MG63 (cell line): ENCODE data around the gene KIR2DL1. TPM values are rescaled to one million over a fixed set of nuclear protein-coding genes. Genes with fewer than 3 reads are reported as not detected.
"Not testable (repeated sequence)": the region's sequence is repeated elsewhere in the genome, so short reads cannot be mapped to it uniquely, and the experiment has no call there.

Experiments used
- DNase-seq: peaks from one replicate; pipeline ENCODE4 v3.0.0-alpha.2; 2020
- H3K27me3 ChIP-seq: fragments of 250-450 bp; sonication (Bioruptor Pico); 2 replicates; pipeline ENCODE4 v1.5.1; 2020; ENCODE audit warnings: mild to moderate bottlenecking, moderate library complexity
- H3K36me3 ChIP-seq: fragments of 250-450 bp; sonication (Bioruptor Pico); 2 replicates; pipeline ENCODE4 v1.5.1; 2020; ENCODE audit warnings: mild to moderate bottlenecking, moderate library complexity
- H3K4me3 ChIP-seq: fragments of 250-450 bp; sonication (Bioruptor Pico); 2 replicates; pipeline ENCODE4 v1.5.1; 2020; ENCODE audit warnings: mild to moderate bottlenecking, moderate library complexity
- H3K9me3 ChIP-seq: fragments of 250-450 bp; sonication (Bioruptor Pico); 2 replicates; pipeline ENCODE4 v1.5.1; 2020; ENCODE audit warnings: mild to moderate bottlenecking, moderate library complexity
- total RNA-seq: library from RNA; depleted of rRNA; stranded (reverse); fragments of >200 nt; shearing (Covaris generic); gene quantifications from 2 replicates; pipeline ENCODE4 v1.2.3, GENCODE V29; 2014; ENCODE audit warnings: low replicate concordance; rRNA removed

KIR2DL1 gene
- total RNA-seq, 1 experiment from 2014 or later = not detected

DNA sequence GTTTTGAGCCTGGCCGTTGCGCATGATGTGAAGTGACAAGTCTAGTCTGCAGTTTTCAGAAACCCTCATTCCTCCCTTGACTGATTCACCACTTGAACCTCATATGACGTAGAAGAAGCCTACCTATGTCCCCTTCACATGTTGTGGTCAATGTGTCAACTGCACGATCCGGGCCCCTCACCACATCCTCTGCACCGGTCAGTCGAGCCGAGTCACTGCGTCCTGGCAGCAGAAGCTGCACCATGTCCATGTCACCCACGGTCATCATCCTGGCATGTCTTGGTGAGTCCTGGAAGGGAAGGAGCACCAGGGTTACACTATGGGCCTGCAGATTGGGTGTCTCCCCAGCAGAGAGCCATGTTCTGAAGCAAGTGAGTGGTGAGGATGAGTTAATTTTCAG, 33.8 kb downstream of the KIR2DL1 start, which contains the start of gene KIR2DL4:
TSS of gene KIR2DL4 (plus strand) at position 201 of the 400 bp plus-strand sequence. CDS start at position 243, 42 bp downstream.
- no peaks in the 10 kb centered on the region for H3K27me3 ChIP-seq
- H3K9me3 ChIP-seq = no peaks in the 10 kb centered on the region
- no peak for DNase-seq
- no peaks in the 10 kb centered on the region for H3K36me3 ChIP-seq
- H3K4me3 ChIP-seq = no peak within 1 kb of the TSS

DNA sequence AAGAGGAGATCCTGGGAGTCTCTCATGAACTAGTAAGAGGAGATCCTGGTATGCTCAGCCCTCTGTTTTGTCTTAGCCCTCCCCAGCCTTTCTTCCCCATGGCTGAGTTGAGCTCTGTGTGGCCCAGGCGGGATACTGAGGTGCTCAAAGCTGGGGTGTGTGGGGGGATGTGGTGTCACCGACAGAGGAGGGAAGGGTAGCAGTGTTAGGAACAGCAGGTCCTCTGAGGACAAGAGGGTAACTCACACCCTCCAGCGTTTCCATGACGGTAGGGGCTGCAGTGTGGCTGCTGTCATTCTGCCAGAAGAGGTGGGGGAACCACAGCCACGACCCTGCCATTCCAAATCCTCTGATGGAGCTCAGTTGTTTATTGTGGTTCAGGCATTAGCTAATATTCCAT, 34.5 kb downstream of the KIR2DL1 start:
- no peaks in the 10 kb centered on the region for H3K36me3 ChIP-seq
- no peaks in the 10 kb centered on the region for H3K9me3 ChIP-seq
- DNase-seq = no peak
- H3K4me3 ChIP-seq = no peak overlapping the region
- no peaks in the 10 kb centered on the region for H3K27me3 ChIP-seq

DNA sequence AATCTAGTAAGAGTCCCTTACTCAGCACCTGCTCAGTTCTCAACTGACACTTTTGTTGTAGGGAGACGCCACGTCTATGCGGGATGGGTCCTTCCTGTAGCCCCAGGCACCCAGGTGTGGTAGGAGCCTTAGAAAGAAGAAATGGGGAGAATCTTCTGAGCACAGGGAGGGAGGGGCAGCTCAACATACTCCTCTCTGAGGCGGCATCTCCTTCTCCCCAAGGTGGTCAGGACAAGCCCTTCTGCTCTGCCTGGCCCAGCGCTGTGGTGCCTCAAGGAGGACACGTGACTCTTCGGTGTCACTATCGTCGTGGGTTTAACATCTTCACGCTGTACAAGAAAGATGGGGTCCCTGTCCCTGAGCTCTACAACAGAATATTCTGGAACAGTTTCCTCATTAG, 35.0 kb downstream of the KIR2DL1 start:
- no peak for DNase-seq
- Histone ChIP-seq H3K4me3 (no peak overlapping the region), H3K36me3 (no peaks in the 10 kb centered on the region), H3K9me3 (no peaks in the 10 kb centered on the region), H3K27me3 (no peaks in the 10 kb centered on the region)

DNA sequence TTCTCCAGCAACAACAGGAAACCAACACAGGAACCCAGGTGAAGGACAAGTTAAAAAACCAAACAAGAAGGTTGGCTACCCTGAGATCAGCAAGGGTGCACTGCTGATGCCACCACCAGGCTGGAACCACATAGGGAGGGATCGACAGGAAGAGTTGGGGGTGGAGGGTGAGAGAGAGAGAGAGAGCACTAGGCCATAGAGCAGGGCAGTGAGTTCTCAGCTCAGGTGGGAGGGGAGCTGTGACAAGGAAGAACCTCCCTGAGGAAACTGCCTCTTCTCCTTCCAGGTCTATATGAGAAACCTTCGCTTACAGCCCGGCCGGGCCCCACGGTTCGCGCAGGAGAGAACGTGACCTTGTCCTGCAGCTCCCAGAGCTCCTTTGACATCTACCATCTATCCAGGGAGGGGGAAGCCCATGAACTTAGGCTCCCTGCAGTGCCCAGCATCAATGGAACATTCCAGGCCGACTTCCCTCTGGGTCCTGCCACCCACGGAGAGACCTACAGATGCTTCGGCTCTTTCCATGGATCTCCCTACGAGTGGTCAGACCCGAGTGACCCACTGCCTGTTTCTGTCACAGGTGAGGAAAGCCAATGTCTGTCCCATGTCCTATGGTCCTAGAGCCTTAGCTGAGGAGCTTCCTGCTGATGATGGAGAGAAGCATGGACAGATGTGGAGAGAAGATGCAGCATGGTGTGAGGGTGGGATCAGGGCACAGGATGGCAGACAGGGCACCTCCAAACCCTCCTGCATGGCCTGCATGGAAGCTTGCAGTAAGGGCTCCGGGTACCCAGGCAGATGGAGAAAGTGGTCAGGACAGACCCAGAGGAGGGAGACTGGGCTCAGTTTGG, 36.3 kb downstream of the KIR2DL1 start:
- Histone ChIP-seq H3K27me3 (no peaks in the 10 kb centered on the region), H3K9me3 (no peaks in the 10 kb centered on the region), H3K36me3 (no peaks in the 10 kb centered on the region), H3K4me3 (no peak overlapping the region)
- no peak for DNase-seq

DNA sequence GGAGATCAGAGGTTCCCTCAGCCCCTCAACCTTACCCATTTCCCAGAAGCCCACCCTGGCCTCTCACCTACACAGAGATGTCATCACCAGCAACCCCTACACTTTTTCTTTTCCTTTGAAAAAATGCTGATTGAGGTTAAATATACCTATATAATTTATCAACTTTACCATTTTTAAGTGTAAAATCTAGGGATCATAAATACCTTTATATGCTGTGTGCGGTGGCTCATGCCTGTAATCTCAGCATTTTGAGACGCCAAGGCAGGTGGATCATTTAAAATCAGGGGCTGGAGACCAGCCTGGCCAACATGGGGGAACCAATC, 36.9 kb downstream of the KIR2DL1 start:
- Histone ChIP-seq H3K27me3 (no peaks in the 10 kb centered on the region), H3K9me3 (no peaks in the 10 kb centered on the region), H3K36me3 (no peaks in the 10 kb centered on the region), H3K4me3 (no peak overlapping the region)
- DNase-seq = no peak

DNA sequence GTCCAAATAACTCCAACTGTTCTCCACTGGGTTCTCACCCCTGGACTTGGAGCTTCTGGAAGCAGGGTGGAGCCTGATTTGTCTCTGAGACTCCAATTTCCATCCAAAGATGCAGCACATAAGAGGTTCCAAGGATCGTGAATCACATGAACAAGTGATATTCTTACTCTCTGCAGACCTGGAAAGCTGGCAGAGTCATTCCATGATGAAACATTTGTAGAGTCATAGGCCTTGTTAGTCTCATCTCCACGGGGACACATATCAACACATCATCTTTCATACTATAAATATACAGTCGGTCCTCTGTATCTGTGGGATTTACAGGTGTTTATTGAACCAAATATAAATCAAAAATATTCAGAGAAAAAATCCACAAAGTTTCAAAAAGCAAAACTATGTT, 45.0 kb downstream of the KIR2DL1 start:
- H3K36me3 ChIP-seq, H3K27me3 ChIP-seq, H3K9me3 ChIP-seq, H3K4me3 ChIP-seq: not testable (repeated sequence)
- DNase-seq = peak; percentile 19

DNA sequence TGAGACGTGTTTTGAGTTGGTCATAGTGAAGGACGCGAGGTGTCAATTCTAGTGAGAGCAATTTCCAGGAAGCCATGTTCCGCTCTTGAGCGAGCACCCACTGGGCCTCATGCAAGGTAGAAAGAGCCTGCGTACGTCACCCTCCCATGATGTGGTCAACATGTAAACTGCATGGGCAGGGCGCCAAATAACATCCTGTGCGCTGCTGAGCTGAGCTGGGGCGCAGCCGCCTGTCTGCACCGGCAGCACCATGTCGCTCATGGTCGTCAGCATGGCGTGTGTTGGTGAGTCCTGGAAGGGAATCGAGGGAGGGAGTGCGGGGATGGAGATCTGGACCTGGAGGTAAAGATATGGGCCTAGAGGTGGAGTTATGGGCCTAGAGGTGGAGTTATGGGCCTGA, 46.7 kb downstream of the KIR2DL1 start, which contains the start of gene KIR3DL1:
TSS of gene KIR3DL1 (plus strand) at position 218 of the 400 bp plus-strand sequence.
- not testable (repeated sequence) for DNase-seq, H3K27me3 ChIP-seq, H3K4me3 ChIP-seq, H3K36me3 ChIP-seq, H3K9me3 ChIP-seq

DNA sequence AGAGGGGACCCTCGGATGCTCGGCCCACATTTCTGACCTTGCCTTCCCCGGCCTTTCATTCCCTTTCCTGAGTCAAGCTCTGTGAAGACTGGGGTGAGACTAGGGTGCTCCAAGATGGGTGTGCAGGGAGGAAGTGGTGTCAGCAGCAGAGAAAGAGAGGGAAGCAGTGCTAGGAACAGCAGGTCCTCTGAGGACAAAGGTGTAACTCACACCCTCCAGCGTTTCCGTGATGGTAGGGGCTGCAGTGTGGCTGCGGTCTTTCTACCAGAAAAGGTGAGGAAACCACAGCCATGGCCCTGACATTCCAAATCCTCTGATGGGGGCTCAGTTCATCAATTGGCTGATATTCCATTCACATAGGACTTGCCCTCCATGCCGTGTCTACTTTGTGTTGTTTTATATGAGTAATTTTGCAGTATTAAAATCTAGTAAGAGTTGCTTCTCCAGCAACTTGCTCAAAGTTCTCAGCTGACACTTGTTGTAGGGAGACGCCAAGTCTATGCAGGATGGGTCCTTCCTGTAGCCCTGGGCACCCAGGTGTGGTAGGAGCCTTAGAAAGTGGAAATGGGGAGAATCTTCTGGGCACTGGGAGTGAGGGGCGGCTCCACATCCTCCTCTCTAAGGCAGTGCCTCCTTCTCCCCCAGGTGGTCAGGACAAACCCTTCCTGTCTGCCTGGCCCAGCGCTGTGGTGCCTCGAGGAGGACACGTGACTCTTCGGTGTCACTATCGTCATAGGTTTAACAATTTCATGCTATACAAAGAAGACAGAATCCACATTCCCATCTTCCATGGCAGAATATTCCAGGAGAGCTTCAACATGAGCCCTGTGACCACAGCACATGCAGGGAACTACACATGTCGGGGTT, 48.3 kb downstream of the KIR2DL1 start:
- H3K27me3 ChIP-seq = no peaks in the 10 kb centered on the region
- H3K4me3 ChIP-seq = no peak overlapping the region
- no peaks in the 10 kb centered on the region for H3K36me3 ChIP-seq
- no peaks in the 10 kb centered on the region for H3K9me3 ChIP-seq
- no peak for DNase-seq

DNA sequence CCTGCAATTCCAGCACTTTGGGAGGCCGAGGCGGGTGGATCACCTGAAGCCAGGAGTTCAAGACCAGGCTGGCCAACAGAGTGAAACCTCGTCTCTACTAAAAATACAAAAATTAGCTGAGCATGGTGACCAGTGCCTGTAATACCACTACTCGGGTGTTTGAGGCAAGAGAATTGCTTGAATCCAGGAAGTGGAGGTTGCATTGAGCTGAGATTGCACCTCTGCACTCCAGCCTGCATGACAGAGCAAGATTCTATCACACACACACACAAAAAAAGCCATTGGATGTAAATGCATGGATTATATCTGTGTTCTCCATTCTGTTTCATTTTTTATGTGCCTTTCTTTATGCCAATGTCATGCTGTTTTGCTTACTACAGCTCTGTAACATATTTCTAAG, 54.8 kb downstream of the KIR2DL1 start:
- H3K36me3 ChIP-seq, DNase-seq, H3K27me3 ChIP-seq, H3K9me3 ChIP-seq, H3K4me3 ChIP-seq: not testable (repeated sequence)

DNA sequence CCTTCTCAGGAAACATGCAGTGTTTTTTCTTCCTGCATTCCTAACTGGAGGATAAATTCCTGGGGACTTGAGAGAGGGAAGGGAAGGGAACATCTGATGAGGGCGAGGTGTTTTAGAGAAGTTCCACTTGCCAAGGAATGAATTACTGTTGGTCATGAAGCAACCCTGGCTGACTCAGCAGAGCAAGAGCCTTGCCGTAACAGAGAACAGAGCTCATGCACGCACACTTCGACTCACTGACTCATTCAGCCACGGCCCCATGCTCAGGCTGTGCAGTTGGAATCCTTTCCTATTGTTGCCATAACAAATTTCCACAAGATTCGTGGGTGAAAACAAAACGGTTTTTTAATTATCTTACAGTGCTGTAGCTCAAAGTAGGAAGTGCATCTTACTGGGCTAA, 55.7 kb downstream of the KIR2DL1 start:
- peak; percentile 87 for DNase-seq
- not testable (repeated sequence) for H3K27me3 ChIP-seq, H3K9me3 ChIP-seq, H3K36me3 ChIP-seq, H3K4me3 ChIP-seq

DNA sequence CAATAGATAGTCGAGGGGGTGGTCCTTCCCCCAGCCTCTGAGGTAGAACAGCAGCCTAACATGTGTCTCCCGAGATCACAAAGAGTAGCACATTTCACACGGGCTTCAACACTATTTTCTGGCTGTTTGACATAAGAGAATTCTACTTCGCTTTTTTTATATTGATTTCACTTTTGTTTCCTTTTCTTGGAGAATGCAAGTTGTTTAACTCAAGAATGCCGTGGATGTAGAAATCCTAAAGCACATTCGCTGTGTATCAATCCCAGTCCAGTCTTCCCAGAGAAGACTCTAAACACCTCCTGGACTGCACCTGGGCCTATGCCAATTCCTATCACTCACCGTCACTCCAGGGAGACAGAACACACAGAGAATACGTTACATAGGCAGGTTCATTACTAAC, 58.5 kb downstream of the KIR2DL1 start:
- not testable (repeated sequence) for DNase-seq, H3K4me3 ChIP-seq, H3K9me3 ChIP-seq, H3K36me3 ChIP-seq, H3K27me3 ChIP-seq

DNA sequence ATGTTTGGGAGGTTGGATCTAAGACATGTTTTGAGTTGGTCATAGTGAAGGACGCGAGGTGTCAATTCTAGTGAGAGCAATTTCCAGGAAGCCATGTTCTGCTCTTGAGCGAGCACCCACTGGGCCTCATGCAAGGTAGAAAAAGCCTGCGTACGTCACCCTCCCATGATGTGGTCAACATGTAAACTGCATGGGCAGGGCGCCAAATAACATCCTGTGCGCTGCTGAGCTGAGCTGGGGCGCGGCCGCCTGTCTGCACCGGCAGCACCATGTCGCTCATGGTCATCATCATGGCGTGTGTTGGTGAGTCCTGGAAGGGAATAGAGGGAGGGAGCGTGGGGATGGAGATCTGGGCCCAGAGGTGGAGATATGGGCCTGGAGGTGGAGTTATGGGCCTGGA, 62.9 kb downstream of the KIR2DL1 start, which contains the start of gene KIR2DS4:
TSS of gene KIR2DS4 (plus strand) at position 181 of the 400 bp plus-strand sequence.
- not testable (repeated sequence) for H3K27me3 ChIP-seq, H3K36me3 ChIP-seq, DNase-seq, H3K4me3 ChIP-seq, H3K9me3 ChIP-seq

Other genes with a start within 250 kb of the KIR2DL1 start
- gene LILRA2, start 196.0 kb upstream of the KIR2DL1 start, total RNA-seq = not detected in 2 replicates
- gene LILRA1, start 176.2 kb upstream of the KIR2DL1 start, total RNA-seq = not detected in 2 replicates
- gene LILRB1, start 139.3 kb upstream of the KIR2DL1 start, total RNA-seq = not detected in 2 replicates
- gene LILRB4, start 106.8 kb upstream of the KIR2DL1 start, total RNA-seq = not detected in 2 replicates
- gene KIR3DL3, start 45.4 kb upstream of the KIR2DL1 start, total RNA-seq = not detected in 2 replicates
- gene KIR2DL3, start 31.3 kb upstream of the KIR2DL1 start, total RNA-seq = not detected in 2 replicates
- not detected in 2 replicates for gene KIR2DL4, start 33.8 kb downstream of the KIR2DL1 start, total RNA-seq
- gene KIR3DL1, start 46.7 kb downstream of the KIR2DL1 start, total RNA-seq = not detected in 2 replicates
- not detected in 2 replicates for gene KIR2DS4, start 62.9 kb downstream of the KIR2DL1 start, total RNA-seq
- gene KIR3DL2, start 80.7 kb downstream of the KIR2DL1 start, total RNA-seq = not detected in 2 replicates
- 0.95 TPM in 1 of 2 replicates, not detected in the other for gene FCAR, start 104.4 kb downstream of the KIR2DL1 start, total RNA-seq
- gene NCR1, start 136.4 kb downstream of the KIR2DL1 start, total RNA-seq = not detected in 2 replicates
- gene NLRP7, start 177.7 kb downstream of the KIR2DL1 start, total RNA-seq = not detected in 2 replicates
- not detected in 2 replicates for gene NLRP2, start 196.6 kb downstream of the KIR2DL1 start, total RNA-seq